Esophagus squamous epithelium (tissue), 4 donors: ENCODE results near the gene SERTAD4.

ENCODE experiments used
- CTCF ChIP-seq, 6 experiments: fragments of 450-650 bp in 4 of 6; fragments of 200-600 bp in 2 of 6; sonication (generic) in 2 of 6; IDR thresholded peaks; one replicate each; pipeline ENCODE4 v1.5.1; 2016 to 2019; ENCODE audit warnings: antibody characterized with exemption in 6 of 6, mild to moderate bottlenecking in 4 of 6, moderate library complexity in 4 of 6
- POLR2A ChIP-seq, 4 donors: fragments of 450-650 bp; IDR thresholded peaks; one replicate each; pipeline ENCODE4 v1.6.1; 2017; ENCODE audit warnings: antibody characterized with exemption in 4 of 4, mild to moderate bottlenecking in 4 of 4, moderate library complexity in 3 of 4

- TF ChIP-seq POLR2A (IDR thresholded peaks at IDR 0.05) (no peak), CTCF (IDR thresholded peaks at IDR 0.05) (no peak)
These were observed 58.6 kb downstream of the SERTAD4 start for GRCh38 chr1:210291081-210291764.
